GM12878 (cell line): ENCODE results near the gene NKAIN4. TPM values are rescaled to one million over a fixed set of nuclear protein-coding genes. Genes with fewer than 3 reads are reported as not detected.

Experiments
- ATAC-seq: fragments of 200-7000 bp; cut with Tn5 transposase; 3 replicates; pipeline ENCODE4 v1.9.1; 2020; ENCODE audit warnings: mild to moderate bottlenecking, moderate library complexity
- BruUV-seq: library from RNA; stranded (reverse); fragments of 400-500 nt; replicated peaks from 2 replicates; lab custom pipeline; 2021; lab: Mats Ljungman, UMichigan
- CTCF ChIA-PET: fragments of 300-600 bp; sonication (Branson Sonifier 250); formaldehyde crosslinking; extraction: SDS; loops from one replicate; lab custom pipeline; 2021; ENCODE audit warnings: inconsistent platforms; lab: Yijun Ruan, JAX
- POLR2A ChIA-PET: fragments of 350-600 bp; formaldehyde crosslinking; extraction: SDS; loops from one replicate; lab custom pipeline; 2021; ENCODE audit warnings: inconsistent platforms; lab: Charles Lee
- RAD21 ChIA-PET: fragments of 300-600 bp; sonication (Branson Sonifier 250); formaldehyde crosslinking; loops from one replicate; lab custom pipeline; 2023; ENCODE audit warnings: antibody characterized with exemption; ENCODE audit not compliant: unreplicated experiment; lab: Charles Lee
- SMC1A ChIA-PET: fragments of 300-600 bp; sonication (Branson Sonifier 250); formaldehyde crosslinking; loops from one replicate; lab custom pipeline; 2023; ENCODE audit not compliant: unreplicated experiment, uncharacterized antibody; lab: Charles Lee
- DNase-seq: peaks from one replicate; pipeline ENCODE4 v3.0.0-alpha.2; 2011; ENCODE audit warnings: low read depth, low spot score
- FAIRE-seq: peaks from 3 replicates; lab custom pipeline; 2011; peaks lifted over from hg19 to GRCh38; lab: Jason Lieb, UNC
- H2AFZ ChIP-seq: 2 replicates; pipeline ENCODE4 v1.6.0; 2011; ENCODE audit warnings: low read depth, low read length, control low read depth; ENCODE audit not compliant: control insufficient read depth
- H3K27ac ChIP-seq: 2 replicates; pipeline ENCODE4 v1.5.1; 2011; ENCODE audit warnings: control low read depth; ENCODE audit not compliant: control insufficient read depth, insufficient read depth
- H3K27me3 ChIP-seq, 2 experiments: replicated peaks in 1 of 2; 2 replicates each; pipeline versions ENCODE4 v1.6.0 to v1.6.1; 2011; ENCODE audit warnings: low read length in 1 of 2; ENCODE audit not compliant: control insufficient read depth in 2 of 2, insufficient read depth in 2 of 2
- H3K36me3 ChIP-seq, 2 experiments: 2 replicates each; pipeline ENCODE4 v1.5.1; 2011; ENCODE audit warnings: low read length in 1 of 2; ENCODE audit not compliant: control insufficient read depth in 2 of 2, insufficient read depth in 2 of 2
- H3K4me1 ChIP-seq: 2 replicates; pipeline ENCODE4 v1.6.1; 2011; ENCODE audit warnings: mild to moderate bottlenecking, low read length, moderate library complexity, mixed read lengths; ENCODE audit not compliant: control insufficient read depth, insufficient read depth
- H3K4me2 ChIP-seq: 2 replicates; pipeline ENCODE4 v1.6.0; 2011; ENCODE audit warnings: control low read depth; ENCODE audit not compliant: control insufficient read depth, insufficient read depth
- H3K4me3 ChIP-seq: fragments of 200-600 bp; sonication (generic); 2 replicates; pipeline ENCODE4 v1.5.1; 2016
- H3K79me2 ChIP-seq: 2 replicates; pipeline ENCODE4 v1.6.0; 2011; ENCODE audit warnings: low read length; ENCODE audit not compliant: control insufficient read depth, insufficient read depth
- H3K9ac ChIP-seq: 2 replicates; pipeline ENCODE4 v1.8.0; 2011; ENCODE audit warnings: low read length, control low read depth, mixed read lengths; ENCODE audit not compliant: control insufficient read depth, insufficient read depth
- H3K9me3 ChIP-seq: replicated peaks from 3 replicates; pipeline ENCODE4 v1.5.1; 2011; ENCODE audit warnings: mild to moderate bottlenecking, low read length; ENCODE audit not compliant: control insufficient read depth, insufficient read depth
- H4K20me1 ChIP-seq: 2 replicates; pipeline ENCODE4 v1.6.0; 2011; ENCODE audit not compliant: control insufficient read depth, insufficient read depth
- ASH2L ChIP-seq: fragments of 300-600, 200-600 bp; sonication (generic); IDR thresholded peaks from 2 replicates; pipeline ENCODE4 v1.6.1; 2017; ENCODE audit warnings: low read depth, mild to moderate bottlenecking, borderline replicate concordance
- BCL3 ChIP-seq: IDR thresholded peaks from 2 replicates; pipeline ENCODE4 v1.6.1; 2011; ENCODE audit warnings: borderline replicate concordance, low read depth, mild to moderate bottlenecking, moderate library complexity, low read length; ENCODE audit not compliant: insufficient read depth, poor library complexity, severe bottlenecking
- BRCA1 ChIP-seq: IDR thresholded peaks from 2 replicates; pipeline ENCODE4 v1.6.1; 2011; ENCODE audit warnings: low read depth, low read length, improper control_type of control experiment
- CBX3 ChIP-seq: fragments of 200-600 bp; sonication (generic); IDR thresholded peaks from 2 replicates; pipeline ENCODE4 v1.6.1; 2016; ENCODE audit warnings: low read depth, borderline replicate concordance
- CREB1 ChIP-seq: IDR thresholded peaks from 2 replicates; pipeline ENCODE4 v1.6.1; 2012; ENCODE audit warnings: low read depth, mild to moderate bottlenecking, inconsistent platforms
- EGR1 ChIP-seq, 2 experiments: IDR thresholded peaks; 1 replicate in 1 of 2; 2 replicates in 1 of 2; pipeline ENCODE4 v1.6.1; 2011 to 2012; ENCODE audit warnings: low read depth in 2 of 2, low read length in 2 of 2, borderline replicate concordance in 1 of 2, mild to moderate bottlenecking in 1 of 2, moderate library complexity in 1 of 2
- MAX ChIP-seq: IDR thresholded peaks from 2 replicates; pipeline ENCODE4 v1.6.1; 2012; ENCODE audit warnings: low read depth, low read length, improper control_type of control experiment
- MLLT1 ChIP-seq: fragments of 450-650 bp; IDR thresholded peaks from 2 replicates; pipeline ENCODE4 v1.6.1; 2016; ENCODE audit warnings: mild to moderate bottlenecking
- PKNOX1 ChIP-seq: fragments of 450-650 bp; IDR thresholded peaks from 2 replicates; pipeline ENCODE4 v1.6.1; 2016; ENCODE audit warnings: mild to moderate bottlenecking
- RAD21 ChIP-seq: IDR thresholded peaks from 2 replicates; pipeline ENCODE4 v1.6.1; 2011; ENCODE audit warnings: mild to moderate bottlenecking, low read depth, low read length, moderate library complexity; ENCODE audit not compliant: insufficient read depth
- TCF12 ChIP-seq: IDR thresholded peaks from 2 replicates; pipeline ENCODE4 v1.6.1; 2011; ENCODE audit warnings: low read depth, mild to moderate bottlenecking, low read length
- TCF7 ChIP-seq: IDR thresholded peaks from 2 replicates; pipeline ENCODE4 v1.6.1; 2014; ENCODE audit warnings: antibody characterized with exemption, borderline replicate concordance
- WGBS: methylation state at CpG from one replicate; pipeline ENCODE4 v1.1.6; 2016; ENCODE audit warnings: low lambda C conversion rate; ENCODE audit not compliant: insufficient replicate concordance, insufficient coverage; ENCODE audit errors: missing lambda C conversion rate; 5-methylcytosine and 5-hydroxymethylcytosine counted together
- in situ Hi-C: fragments of 300-500 bp; cut with MboI; formaldehyde crosslinking; loops from 9 replicates; pipeline ENCODE4 v1.14.3; 2018; ENCODE audit warnings: mixed read lengths
- intact Hi-C: fragments of 100-400 bp; cut with micrococcal nuclease; formaldehyde crosslinking; loops from one replicate; pipeline ENCODE4 v1.14.2; 2022; ENCODE audit not compliant: unreplicated experiment
- polyA plus RNA-seq, 11 experiments: library from polyadenylated mRNA; depleted of rRNA in 4 of 11; unstranded in 6 of 11; stranded (reverse) in 5 of 11; fragments of >200 nt; fragmentation: Nextera tagmentation in 4 of 11; fragmentation: Illumina TruSeq in 1 of 11; extraction: Ambion mirVana in 4 of 11; extraction: Trizol in 1 of 11; gene quantifications; 1 replicate in 1 of 11; 2 replicates in 10 of 11; pipeline versions ENCODE4 v1.2.1 to v1.2.3, GENCODE V29; 2011 to 2016; ENCODE audit warnings: inconsistent platforms in 2 of 11, missing spikeins in 2 of 11, low read depth in 1 of 11
- total RNA-seq, 4 experiments: library from RNA; depleted of rRNA in 3 of 4; stranded (reverse); fragments of >200 nt in 3 of 4; fragmentation: Illumina TruSeq in 1 of 4; extraction: Trizol in 1 of 4; gene quantifications; 2 replicates each; pipeline versions ENCODE4 v1.2.1 to v1.2.3, GENCODE V29; 2013 to 2021

The NKAIN4 gene
- total and polyA plus RNA-seq, 10 of the 15 experiments (the other 5 are each of a cell fraction or from before 2014, with no cell fraction given): 0.11 TPM; not detected in 9

GRCh38 chr20:63265891-63266515 lies 11.7 kb upstream of the NKAIN4 start:
- Histone ChIP-seq H4K20me1 (no peaks in the 10 kb centered on the region), H3K4me3 (no peak overlapping the region), H3K27ac (no peak overlapping the region), H3K4me1 (no peaks in the 10 kb centered on the region), H2AFZ (no peak overlapping the region), H3K9ac (no peak overlapping the region), H3K27me3 (peaks cover 0 to 1% of the 10 kb centered on the region in 2 experiments; a peak in 2 of 4 replicates), H3K4me2 (no peak overlapping the region), H3K36me3 (no peaks in the 10 kb centered on the region), H3K9me3 (no peaks in the 10 kb centered on the region), H3K79me2 (no peaks in the 10 kb centered on the region)
- intact Hi-C loops (no loop called here), in situ Hi-C loops (no loop called here)
- DNase-seq (no peak), ATAC-seq (no peak), FAIRE-seq (no peak)
- SMC1A ChIA-PET: no interaction called here
- TF ChIP-seq RAD21 (no peak), MLLT1 (no peak), TCF12 (no peak), CBX3 (no peak), EGR1 (IDR thresholded peaks at IDR 0.05; ENCODE audit: borderline replicate concordance in 1 of 2, low read depth in 2 of 2, low read length in 2 of 2) (no peak), ASH2L (no peak), TCF7 (no peak), PKNOX1 (no peak), BCL3 (no peak), MAX (no peak), CREB1 (no peak), BRCA1 (no peak)
- POLR2A ChIA-PET: no interaction called here
- RAD21 ChIA-PET: no interaction called here
- no TSS peak for BruUV-seq
- CTCF ChIA-PET: no interaction called here
- WGBS: 18% methylated on average over 12 of the region's 12 CpGs
